Esophagus squamous epithelium (tissue), 5 donors: ENCODE measurements around the gene DNAJB13. TPM values are rescaled to one million over a fixed set of nuclear protein-coding genes. Genes with fewer than 3 reads are reported as not detected.

Experiments
- DNase-seq: peaks from one replicate; lab custom pipeline; 2025; lab: John Stamatoyannopoulos, UW
- H3K27ac ChIP-seq, 4 donors: fragments of 200-600 bp; sonication (generic); one replicate each; pipeline ENCODE4 v1.5.1; 2016 to 2019; ENCODE audit warnings: mild to moderate bottlenecking in 1 of 4
- H3K27me3 ChIP-seq, 4 donors: fragments of 200-600 bp; sonication (generic); 1 replicate in 3 of 4; 2 replicates in 1 of 4; pipeline versions ENCODE4 v1.5.1 to v1.6.0; 2017 to 2021; ENCODE audit warnings: antibody characterized with exemption in 1 of 4
- H3K36me3 ChIP-seq, 3 donors: fragments of 200-600 bp; sonication (generic); one replicate each; pipeline ENCODE4 v1.5.1; 2016 to 2019
- H3K4me1 ChIP-seq, 3 donors: fragments of 200-600 bp; sonication (generic); one replicate each; pipeline ENCODE4 v1.5.1; 2017 to 2019
- H3K4me3 ChIP-seq, 4 donors: fragments of 200-600 bp; sonication (generic); 1 replicate in 3 of 4; 2 replicates in 1 of 4; pipeline ENCODE4 v1.5.1; 2016 to 2019; ENCODE audit warnings: mild to moderate bottlenecking in 2 of 4, moderate library complexity in 1 of 4
- H3K9me3 ChIP-seq, 3 donors: fragments of 200-600 bp; sonication (generic); one replicate each; pipeline ENCODE4 v1.5.1; 2016 to 2019
- CTCF ChIP-seq, 6 experiments: fragments of 450-650 bp in 4 of 6; fragments of 200-600 bp in 2 of 6; sonication (generic) in 2 of 6; IDR thresholded peaks; one replicate each; pipeline ENCODE4 v1.5.1; 2016 to 2019; ENCODE audit warnings: antibody characterized with exemption in 6 of 6, mild to moderate bottlenecking in 4 of 6, moderate library complexity in 4 of 6
- POLR2A ChIP-seq, 4 donors: fragments of 450-650 bp; IDR thresholded peaks; one replicate each; pipeline ENCODE4 v1.6.1; 2017; ENCODE audit warnings: antibody characterized with exemption in 4 of 4, mild to moderate bottlenecking in 4 of 4, moderate library complexity in 3 of 4
- WGBS, 2 donors: methylation state at CpG; one replicate each; pipeline ENCODE4 v1.1.5; 2018; 5-methylcytosine and 5-hydroxymethylcytosine counted together
- intact Hi-C: fragments of 100-400 bp; cut with DNase I; formaldehyde crosslinking; loops from one replicate; pipeline ENCODE4 v1.15.0; 2022
- total RNA-seq, 4 donors: library from RNA; depleted of rRNA; stranded (reverse); fragments of >200 nt; gene quantifications; one replicate each; pipeline ENCODE4 v1.1.0, GENCODE V29; 2016
- donor health status: DM: yes; HTN: yes; CAD: no.

DNAJB13 gene
- total RNA-seq, 4 donors from 2014 or later, result not detected

DNA sequence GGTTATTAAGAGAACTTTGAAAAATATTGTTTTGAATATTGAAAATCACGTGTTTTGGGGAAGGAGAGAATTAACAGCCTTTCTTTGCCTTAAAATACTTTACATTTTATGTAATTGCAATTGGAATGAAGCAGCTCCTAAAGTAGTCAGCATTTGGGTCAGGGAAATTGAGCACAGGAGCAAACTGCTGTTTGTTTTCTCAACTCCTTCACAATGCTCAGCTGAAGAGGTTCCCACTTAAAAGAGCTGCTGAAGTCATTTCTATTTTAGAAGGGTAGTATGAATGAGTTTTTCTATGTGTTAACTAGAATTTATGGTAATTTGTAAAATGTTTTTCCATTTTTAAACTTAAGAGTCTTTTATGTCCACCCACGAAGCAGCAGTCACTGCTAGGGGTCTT lies 39.9 kb downstream of the DNAJB13 start:
- Histone ChIP-seq H3K4me3 (no peak overlapping the region), H3K27me3 (no peaks in the 10 kb centered on the region), H3K27ac (no peak overlapping the region), H3K9me3 (no peaks in the 10 kb centered on the region), H3K4me1 (no peaks in the 10 kb centered on the region), H3K36me3 (no peaks in the 10 kb centered on the region)
- intact Hi-C loops, result no loop called here
- no peak for DNase-seq
- 61 to 69% methylated on average over 2 of the region's 2 CpGs for WGBS, 2 donors
- TF ChIP-seq CTCF (IDR thresholded peaks at IDR 0.05) (no peak), POLR2A (IDR thresholded peaks at IDR 0.05) (no peak)

DNA sequence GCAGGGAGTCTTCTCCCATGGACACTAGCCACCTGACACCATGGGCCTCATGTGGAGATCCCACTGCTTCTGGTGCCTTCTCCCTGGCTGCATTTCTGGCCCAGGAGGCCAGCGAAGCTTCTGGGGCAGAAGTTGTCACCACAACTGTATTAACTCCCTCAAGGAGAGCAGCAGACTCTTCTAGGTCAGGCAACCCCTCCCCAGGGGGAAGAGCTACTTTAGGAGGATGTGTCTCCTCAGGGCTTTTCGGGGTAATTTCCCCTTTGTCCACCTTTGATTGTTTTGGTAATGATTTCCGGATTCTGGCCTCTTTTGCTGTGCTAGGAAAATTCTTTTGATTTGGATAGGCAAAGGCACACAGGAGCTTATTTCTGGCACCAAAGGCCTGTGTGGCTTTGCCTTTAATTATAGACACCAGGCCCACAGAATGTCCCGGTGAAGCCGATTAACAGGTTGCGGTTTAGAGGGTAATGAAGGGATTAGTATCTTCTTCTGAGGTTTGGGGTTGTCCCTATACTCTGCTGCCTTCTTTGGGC lies 40.7 kb downstream of the DNAJB13 start:
- TF ChIP-seq POLR2A (IDR thresholded peaks at IDR 0.05), result no peak
- no peak for TF ChIP-seq CTCF (IDR thresholded peaks at IDR 0.05)
- DNase-seq, result no peak
- intact Hi-C loops, result no loop called here
- no peaks in the 10 kb centered on the region for H3K36me3 ChIP-seq
- no peak overlapping the region for H3K27ac ChIP-seq
- no peaks in the 10 kb centered on the region for H3K27me3 ChIP-seq
- H3K9me3 ChIP-seq, result no peaks in the 10 kb centered on the region
- no peak overlapping the region for H3K4me3 ChIP-seq
- WGBS, 2 donors, result 78 to 79% methylated on average over 6 of the region's 6 CpGs
- H3K4me1 ChIP-seq, result no peaks in the 10 kb centered on the region

DNA sequence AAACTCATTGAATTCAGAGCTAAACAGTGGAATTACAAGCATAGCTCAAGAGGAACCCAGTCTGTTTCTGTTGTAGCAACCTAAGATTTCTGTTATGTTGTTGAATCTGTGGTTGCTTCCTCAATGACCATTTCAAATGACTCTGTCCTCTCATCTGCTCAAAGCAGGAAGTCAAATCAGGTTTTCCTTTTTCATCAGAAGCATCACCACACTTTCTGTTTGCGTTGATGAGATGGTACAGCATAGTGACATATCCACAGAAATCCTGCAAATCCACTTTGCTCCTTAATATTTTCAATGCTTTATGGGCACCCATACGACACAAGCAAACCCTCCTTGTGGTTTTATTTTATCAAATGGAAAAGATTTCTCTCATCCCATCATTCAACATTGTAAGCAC lies 44.4 kb downstream of the DNAJB13 start:
- H3K4me3 ChIP-seq, result no peak overlapping the region
- 40 to 68% methylated on average over 2 of the region's 2 CpGs for WGBS, 2 donors
- H3K9me3 ChIP-seq, result no peaks in the 10 kb centered on the region
- H3K36me3 ChIP-seq, result peaks cover 0 to under 1% (median 0%) of the 10 kb centered on the region in 3 donors
- no peaks in the 10 kb centered on the region for H3K27me3 ChIP-seq
- no peak for DNase-seq
- no peaks in the 10 kb centered on the region for H3K4me1 ChIP-seq
- TF ChIP-seq CTCF (IDR thresholded peaks at IDR 0.05), result no peak
- no peak for TF ChIP-seq POLR2A (IDR thresholded peaks at IDR 0.05)
- intact Hi-C loops, result no loop called here
- H3K27ac ChIP-seq, result peak overlapping the region in 2 of 4 donors; percentile 7 to 10

DNA sequence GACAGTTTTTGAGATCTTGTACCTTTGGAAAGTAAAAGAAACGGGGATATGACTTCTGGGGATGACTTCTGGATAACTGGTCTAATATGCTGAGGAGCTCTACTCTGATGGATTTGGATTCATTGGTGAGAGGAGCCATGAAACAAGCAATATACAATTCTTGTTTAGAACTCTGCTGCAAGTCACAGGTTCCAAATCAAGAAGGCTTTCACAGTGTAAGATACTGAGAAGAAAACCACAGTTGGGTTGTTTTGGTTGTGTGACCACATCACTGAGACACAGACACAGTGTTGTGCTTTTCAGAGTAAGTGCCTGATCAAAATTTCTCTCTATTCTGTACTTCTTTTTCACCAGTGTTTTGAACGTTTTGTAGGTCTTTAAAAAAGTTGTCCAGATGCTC lies 44.9 kb downstream of the DNAJB13 start:
- H3K27me3 ChIP-seq, result no peaks in the 10 kb centered on the region
- H3K9me3 ChIP-seq, result no peaks in the 10 kb centered on the region
- DNase-seq, result no peak
- no peak for TF ChIP-seq POLR2A (IDR thresholded peaks at IDR 0.05)
- no peak for TF ChIP-seq CTCF (IDR thresholded peaks at IDR 0.05)
- no peak overlapping the region for H3K4me3 ChIP-seq
- peaks cover 0 to 5% (median 0%) of the 10 kb centered on the region in 3 donors for H3K36me3 ChIP-seq
- intact Hi-C loops, result no loop called here
- H3K27ac ChIP-seq, result peak overlapping the region in 2 of 4 donors; percentile 10 to 29
- no peaks in the 10 kb centered on the region for H3K4me1 ChIP-seq
- 64 to 68% methylated on average over 2 of the region's 2 CpGs for whole genome bisulfite sequencing, 2 donors

GRCh38 chr11:73996161-73996747 lies 45.4 kb downstream of the DNAJB13 start:
- intact Hi-C loops, result no loop called here
- WGBS, 2 donors, result 84 to 89% methylated on average over 4 of the region's 4 CpGs
- H3K27ac ChIP-seq, result peak overlapping the region in 1 of 4 donors; percentile 29
- H3K27me3 ChIP-seq, result no peaks in the 10 kb centered on the region
- H3K36me3 ChIP-seq, result peaks cover 0 to 10% (median 0%) of the 10 kb centered on the region in 3 donors
- H3K4me1 ChIP-seq, result no peaks in the 10 kb centered on the region
- H3K9me3 ChIP-seq, result no peaks in the 10 kb centered on the region
- no peak for DNase-seq
- no peak overlapping the region for H3K4me3 ChIP-seq
- no peak for TF ChIP-seq POLR2A (IDR thresholded peaks at IDR 0.05)
- TF ChIP-seq CTCF (IDR thresholded peaks at IDR 0.05), result no peak
